Subcutaneous abdominal adipose tissue (tissue), 5 donors: ENCODE measurements around the gene MTUS2.
"Not testable (repeated sequence)": the region's sequence is repeated elsewhere in the genome, so short reads cannot be mapped to it uniquely, and the experiment has no call there.

Experiments
- H3K27ac ChIP-seq: one replicate; pipeline ENCODE4 v1.7.0; 2013; ENCODE audit warnings: low read depth, mild to moderate bottlenecking, inconsistent platforms, low read length, moderate library complexity
- H3K27me3 ChIP-seq, 5 donors: one replicate each; pipeline ENCODE4 v1.7.0; 2013; ENCODE audit warnings: low read length in 5 of 5, inconsistent platforms in 1 of 5; ENCODE audit not compliant: control insufficient read depth in 5 of 5, insufficient read depth in 4 of 5
- H3K36me3 ChIP-seq, 5 donors: one replicate each; pipeline ENCODE4 v1.7.0; 2013; ENCODE audit warnings: low read length in 5 of 5; ENCODE audit not compliant: control insufficient read depth in 5 of 5, insufficient read depth in 5 of 5
- H3K4me1 ChIP-seq, 5 donors: one replicate each; pipeline ENCODE4 v1.7.0; 2013; ENCODE audit warnings: low read length in 5 of 5, mild to moderate bottlenecking in 3 of 5, moderate library complexity in 1 of 5; ENCODE audit not compliant: control insufficient read depth in 5 of 5, insufficient read depth in 5 of 5
- H3K4me3 ChIP-seq, 5 donors: one replicate each; pipeline ENCODE4 v1.7.0; 2013; ENCODE audit warnings: low read length in 5 of 5, low read depth in 1 of 5
- H3K9ac ChIP-seq, 5 donors: one replicate each; pipeline ENCODE4 v1.7.0; 2013; ENCODE audit warnings: low read length in 5 of 5, mild to moderate bottlenecking in 4 of 5, moderate library complexity in 3 of 5
- H3K9me3 ChIP-seq, 5 donors: one replicate each; pipeline ENCODE4 v1.7.0; 2013; ENCODE audit warnings: low read length in 5 of 5; ENCODE audit not compliant: control insufficient read depth in 5 of 5
- donor health status: healthy.
- donor health status: healthy.
- donor health status: healthy.
- donor health status: healthy.
- donor health status: healthy.

Gene MTUS2

GRCh38 chr13:28976636-28977035, 156.5 kb downstream of the MTUS2 start:
- H3K9me3 ChIP-seq = no peaks in the 10 kb centered on the region
- no peak overlapping the region for H3K27ac ChIP-seq
- no peaks in the 10 kb centered on the region for H3K4me1 ChIP-seq
- no peaks in the 10 kb centered on the region for H3K36me3 ChIP-seq
- H3K27me3 ChIP-seq = no peaks in the 10 kb centered on the region
- no peak overlapping the region for H3K9ac ChIP-seq
- no peak overlapping the region for H3K4me3 ChIP-seq

GRCh38 chr13:28978574-28978973, 158.4 kb downstream of the MTUS2 start:
- Histone ChIP-seq H3K9ac (no peak overlapping the region), H3K27ac (no peak overlapping the region), H3K27me3 (no peaks in the 10 kb centered on the region), H3K9me3 (no peaks in the 10 kb centered on the region), H3K36me3 (no peaks in the 10 kb centered on the region), H3K4me3 (no peak overlapping the region), H3K4me1 (no peaks in the 10 kb centered on the region)

- H3K27me3 ChIP-seq = no peaks in the 10 kb centered on the region
- H3K9me3 ChIP-seq = no peaks in the 10 kb centered on the region
- H3K4me3 ChIP-seq = no peak overlapping the region
- no peaks in the 10 kb centered on the region for H3K36me3 ChIP-seq
- H3K27ac ChIP-seq = no peak overlapping the region
- H3K4me1 ChIP-seq = no peaks in the 10 kb centered on the region
- no peak overlapping the region for H3K9ac ChIP-seq
Measured at GRCh38 chr13:28981530-28981929, 161.4 kb downstream of the MTUS2 start.

DNA sequence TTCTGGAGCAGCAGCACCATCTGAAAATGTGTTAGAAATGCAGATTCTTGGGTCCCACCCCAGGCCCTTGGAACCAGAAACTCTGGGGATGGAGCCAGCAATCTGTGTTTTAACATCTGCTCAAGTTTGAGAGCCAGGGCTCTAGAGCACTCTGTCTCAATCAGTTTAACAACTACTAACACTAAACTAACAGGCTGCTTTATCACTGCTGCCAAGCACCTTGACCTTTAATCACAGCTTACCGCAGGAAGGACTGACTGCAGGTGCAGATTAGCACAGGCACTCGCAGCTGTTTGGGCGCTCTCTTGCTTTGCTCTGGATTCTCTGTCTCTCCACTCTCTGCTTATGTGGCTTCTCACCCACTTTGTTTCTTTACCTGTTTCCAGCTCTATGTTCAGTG, 163.5 kb downstream of the MTUS2 start:
- H3K27me3 ChIP-seq = peaks cover 0 to 3% (median 0%) of the 10 kb centered on the region in 5 donors

GRCh38 chr13:28984326-28984725, 164.2 kb downstream of the MTUS2 start:
- Histone ChIP-seq H3K9ac (no peak overlapping the region), H3K27me3 (peaks cover 0 to 3% (median 0%) of the 10 kb centered on the region in 5 donors), H3K27ac (no peak overlapping the region), H3K9me3 (no peaks in the 10 kb centered on the region), H3K4me1 (no peaks in the 10 kb centered on the region), H3K4me3 (no peak overlapping the region), H3K36me3 (no peaks in the 10 kb centered on the region)

More for the DNA sequence above, 163.5 kb downstream of the MTUS2 start:
- H3K9ac ChIP-seq = no peak overlapping the region
- H3K9me3 ChIP-seq = no peaks in the 10 kb centered on the region
- H3K36me3 ChIP-seq = no peaks in the 10 kb centered on the region
- H3K27ac ChIP-seq = no peak overlapping the region
- no peak overlapping the region for H3K4me3 ChIP-seq
- no peaks in the 10 kb centered on the region for H3K4me1 ChIP-seq

DNA sequence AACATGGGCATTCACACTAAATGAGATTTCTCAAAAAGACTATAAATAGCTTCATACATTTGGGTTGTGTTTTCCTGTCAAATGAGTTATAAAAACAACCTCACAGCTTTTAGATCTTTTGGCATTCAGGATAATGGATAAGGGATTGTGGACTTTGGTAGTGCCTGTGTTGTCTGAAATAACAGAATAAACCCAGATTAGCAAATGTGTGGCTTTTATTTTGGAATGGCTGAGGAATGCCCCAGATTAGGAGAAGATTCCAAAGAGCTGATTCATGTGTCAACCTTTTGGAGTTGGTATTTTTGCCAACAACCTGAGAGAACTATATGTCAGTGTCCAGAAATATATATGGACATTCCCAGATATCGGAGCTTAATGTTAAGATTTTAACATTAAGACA, 164.7 kb downstream of the MTUS2 start:
- no peaks in the 10 kb centered on the region for H3K36me3 ChIP-seq
- H3K4me3 ChIP-seq = no peak overlapping the region
- H3K27ac ChIP-seq = no peak overlapping the region
- peaks cover 0 to 3% (median 0%) of the 10 kb centered on the region in 5 donors for H3K27me3 ChIP-seq
- H3K4me1 ChIP-seq = no peaks in the 10 kb centered on the region
- no peak overlapping the region for H3K9ac ChIP-seq
- H3K9me3 ChIP-seq = no peaks in the 10 kb centered on the region

- H3K9me3 ChIP-seq, H3K36me3 ChIP-seq, H3K4me1 ChIP-seq, H3K9ac ChIP-seq, H3K4me3 ChIP-seq, H3K27ac ChIP-seq, H3K27me3 ChIP-seq: not testable (repeated sequence)
Measured at GRCh38 chr13:28990378-28990777, 170.2 kb downstream of the MTUS2 start.

DNA sequence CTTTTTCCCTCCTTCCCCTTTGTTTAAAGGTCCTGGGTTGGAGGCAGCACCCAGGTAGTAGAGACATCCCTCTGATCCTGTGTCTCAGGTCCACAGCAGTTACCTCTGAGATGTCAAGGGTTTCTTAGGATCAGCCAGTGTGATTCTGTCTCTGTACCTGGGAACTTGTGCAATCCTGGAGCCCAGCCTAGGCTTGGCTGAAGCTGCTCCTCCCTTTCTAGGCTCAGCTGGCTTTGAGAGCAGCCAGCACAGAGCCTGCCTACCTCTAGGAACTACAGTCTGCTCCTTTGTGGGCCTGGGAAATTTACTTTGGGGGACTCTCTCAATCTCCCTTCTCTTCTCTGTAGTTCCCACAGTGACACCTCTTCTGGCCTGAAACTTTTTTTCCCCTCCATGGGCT, 171.6 kb downstream of the MTUS2 start:
- peaks cover 0 to 3% (median 0%) of the 10 kb centered on the region in 5 donors for H3K27me3 ChIP-seq
- peaks cover 0 to 8% (median 0%) of the 10 kb centered on the region in 5 donors for H3K9me3 ChIP-seq
- H3K4me3 ChIP-seq = no peak overlapping the region
- H3K36me3 ChIP-seq = no peaks in the 10 kb centered on the region
- H3K9ac ChIP-seq = no peak overlapping the region
- no peaks in the 10 kb centered on the region for H3K4me1 ChIP-seq
- H3K27ac ChIP-seq = no peak overlapping the region

- H3K9ac ChIP-seq = no peak overlapping the region
- no peak overlapping the region for H3K27ac ChIP-seq
- peaks cover 0 to 2% (median 0%) of the 10 kb centered on the region in 5 donors for H3K27me3 ChIP-seq
- no peak overlapping the region for H3K4me3 ChIP-seq
- no peaks in the 10 kb centered on the region for H3K36me3 ChIP-seq
- H3K4me1 ChIP-seq = no peaks in the 10 kb centered on the region
- peaks cover 0 to 8% (median 6%) of the 10 kb centered on the region in 5 donors for H3K9me3 ChIP-seq
Measured at GRCh38 chr13:29000826-29001225, 180.7 kb downstream of the MTUS2 start.

GRCh38 chr13:29005035-29005762, 185.1 kb downstream of the MTUS2 start:
- no peaks in the 10 kb centered on the region for H3K36me3 ChIP-seq
- H3K4me3 ChIP-seq = no peak overlapping the region
- peaks cover 0 to 8% (median 3%) of the 10 kb centered on the region in 5 donors for H3K9me3 ChIP-seq
- H3K27me3 ChIP-seq = peaks cover 0 to 2% (median 0%) of the 10 kb centered on the region in 5 donors
- H3K27ac ChIP-seq = no peak overlapping the region
- no peaks in the 10 kb centered on the region for H3K4me1 ChIP-seq
- no peak overlapping the region for H3K9ac ChIP-seq
